ENCODE data around the gene TCEAL8.

TCEAL8 gene

GRCh38 chrX:103215425-103215991 is 39.4 kb downstream of the TCEAL8 start:
- DNase-seq: peak in 45 of 56 donors; percentile 1 to 66 (median 25)

- DNase-seq: peak; percentile 10 to 92 (median 74)
Observed at GRCh38 chrX:103214870-103215424, 40.0 kb downstream of the TCEAL8 start, which contains the start of gene BEX4. TSS of gene BEX4 (plus strand) at chrX:103215108. CDS start at chrX:103216154, 1,046 bp downstream.

GRCh38 chrX:103212749-103213457 is 42.1 kb downstream of the TCEAL8 start:
- DNase-seq: peak in 11 of 56 donors; percentile 0 to 18 (median 8)

GRCh38 chrX:103211012-103211715 is 43.8 kb downstream of the TCEAL8 start:
- peak in 28 of 56 donors; percentile 0 to 68 (median 12) for DNase-seq

- no peak for DNase-seq
Observed at GRCh38 chrX:103210056-103210455, 44.9 kb downstream of the TCEAL8 start.

Measured in nucleus accumbens (tissue), 56 donors.